Measurements from ENCODE around the gene NUDT2. TPM values are rescaled to one million over a fixed set of nuclear protein-coding genes. Genes with fewer than 3 reads are reported as not detected.

NUDT2 gene
- 10 to 100 TPM; 10.4 to 18.0 (median 14.6) TPM for total RNA-seq
- 10 to 100 TPM; 21.0 to 32.1 (median 28.0) TPM for polyA plus RNA-seq
- long read RNA-seq, donor 1, transcript NUDT2-201 (4 exons, 960 nt): major isoform, 6 of 14 reads
- long read RNA-seq, donor 1, partial matches to known transcripts: 5 of 14 reads
- long read RNA-seq, donor 1, other reads (novel, unspliced or antisense): 0 of 14 reads
- long read RNA-seq, donor 2, partial matches to known transcripts: 0 of 3 reads
- long read RNA-seq, donor 2, other reads (novel, unspliced or antisense): 0 of 3 reads

GRCh38 chr9:34328987-34329832, at the start of gene NUDT2, which contains the start of gene KIF24:
Gene NUDT2 (plus strand): TSS chr9:34329569. CDS start chr9:34339040, 9,471 bp downstream.
Gene KIF24 (minus strand): TSS chr9:34329268. CDS start chr9:34311346, 17,922 bp downstream.
- TF ChIP-seq CTCF (IDR thresholded peaks at IDR 0.05 in 8 of 11, conservative IDR thresholded peaks at IDR 0.05 in 3 of 11): peak in 4 of 11 experiments; percentile 12 to 49 (median 32)
- peak; percentile 82 to 93 (median 88) for TF ChIP-seq POLR2AphosphoS5 (IDR thresholded peaks at IDR 0.05)
- peak in 1 of 3 donors; percentile 64 for TF ChIP-seq POLR2A (IDR thresholded peaks at IDR 0.05)
- H3K4me1 ChIP-seq: peaks cover 7 to 50% (median 27%) of the 10 kb centered on the region in 6 donors
- intact Hi-C loops (cut with DNase I; ENCODE audit: low total_unique reads): no loop called here
- no peaks in the 10 kb centered on the region for H3K36me3 ChIP-seq
- no peaks in the 10 kb centered on the region for H3K27me3 ChIP-seq (replicated peaks in 1 of 7)
- H3K27ac ChIP-seq: peak within 1 kb of the TSS; percentile 76 to 98 (median 94)
- H3K9me3 ChIP-seq: no peaks in the 10 kb centered on the region
- DNase-seq: peak; percentile 98
- peak within 1 kb of the TSS; percentile 62 to 89 (median 76) for H3K4me3 ChIP-seq
- 0 to 1% (median 0%) methylated on average over 52 to 64 of the region's 64 CpGs for WGBS, 5 donors

- H3K27ac ChIP-seq: no peak overlapping the region
- H3K4me1 ChIP-seq: peaks cover 0 to 11% (median 0%) of the 10 kb centered on the region in 6 donors
- TF ChIP-seq POLR2A (IDR thresholded peaks at IDR 0.05) (no peak), CTCF (IDR thresholded peaks at IDR 0.05 in 8 of 11, conservative IDR thresholded peaks at IDR 0.05 in 3 of 11) (no peak), POLR2AphosphoS5 (IDR thresholded peaks at IDR 0.05) (no peak)
- no peaks in the 10 kb centered on the region for H3K9me3 ChIP-seq
- intact Hi-C loops (cut with DNase I; ENCODE audit: low total_unique reads): no loop called here
- no peaks in the 10 kb centered on the region for H3K27me3 ChIP-seq (replicated peaks in 1 of 7)
- no peak for DNase-seq
- 93 to 100% (median 97%) methylated on average over 1 of the region's 1 CpG for WGBS, 5 donors
- H3K4me3 ChIP-seq: no peak overlapping the region
- no peaks in the 10 kb centered on the region for H3K36me3 ChIP-seq
These were observed 47.3 kb upstream of the NUDT2 start for GRCh38 chr9:34282096-34282495.

GRCh38 chr9:34289159-34289558, 40.2 kb upstream of the NUDT2 start:
- TF ChIP-seq CTCF (IDR thresholded peaks at IDR 0.05 in 8 of 11, conservative IDR thresholded peaks at IDR 0.05 in 3 of 11) (no peak), POLR2AphosphoS5 (IDR thresholded peaks at IDR 0.05) (no peak), POLR2A (IDR thresholded peaks at IDR 0.05) (no peak)
- 91 to 93% (median 92%) methylated on average over 2 of the region's 2 CpGs for WGBS, 5 donors
- no peak overlapping the region for H3K4me3 ChIP-seq
- H3K27ac ChIP-seq: no peak overlapping the region
- intact Hi-C loops (cut with DNase I; ENCODE audit: low total_unique reads): no loop called here
- no peaks in the 10 kb centered on the region for H3K9me3 ChIP-seq
- DNase-seq: no peak
- H3K27me3 ChIP-seq (replicated peaks in 1 of 7): no peaks in the 10 kb centered on the region
- peaks cover 0 to 12% (median 3%) of the 10 kb centered on the region in 6 donors for H3K4me1 ChIP-seq
- H3K36me3 ChIP-seq: no peaks in the 10 kb centered on the region

- H3K36me3 ChIP-seq: no peaks in the 10 kb centered on the region
- no peak for DNase-seq
- peaks cover 0 to 12% (median 3%) of the 10 kb centered on the region in 6 donors for H3K4me1 ChIP-seq
- TF ChIP-seq POLR2A (IDR thresholded peaks at IDR 0.05) (no peak), CTCF (IDR thresholded peaks at IDR 0.05 in 8 of 11, conservative IDR thresholded peaks at IDR 0.05 in 3 of 11) (no peak), POLR2AphosphoS5 (IDR thresholded peaks at IDR 0.05) (no peak)
- intact Hi-C loops (cut with DNase I; ENCODE audit: low total_unique reads): no loop called here
- WGBS, 5 donors: 56 to 73% (median 67%) methylated on average over 2 of the region's 2 CpGs
- no peak overlapping the region for H3K4me3 ChIP-seq
- H3K9me3 ChIP-seq: no peaks in the 10 kb centered on the region
- H3K27ac ChIP-seq: peak overlapping the region in 1 of 8 donors; percentile 35
- no peaks in the 10 kb centered on the region for H3K27me3 ChIP-seq (replicated peaks in 1 of 7)
These were observed 38.3 kb upstream of the NUDT2 start for GRCh38 chr9:34291023-34291422.
